Motor neuron (in vitro differentiated cells): ENCODE measurements around the gene FARP1. TPM values are rescaled to one million over a fixed set of nuclear protein-coding genes. Genes with fewer than 3 reads are reported as not detected.

Experiments used
- ATAC-seq, 8 experiments: fragments of 200-7000 bp; cut with Tn5 transposase; replicated peaks in 6 of 8; 2 replicates each; pipeline ENCODE4 v1.8.0; 2021; ENCODE audit warnings: mild to moderate bottlenecking in 8 of 8, moderate library complexity in 8 of 8
- H3K27ac ChIP-seq, 2 donors: fragments of 250-450 bp; sonication (Bioruptor Pico); 2 replicates each; pipeline ENCODE4 v1.9.0; 2021; ENCODE audit warnings: antibody characterized with exemption in 2 of 2, mild to moderate bottlenecking in 2 of 2, moderate library complexity in 1 of 2
- H3K4me1 ChIP-seq, 2 donors: fragments of 250-450 bp; sonication (Bioruptor Pico); replicated peaks in 1 of 2; 2 replicates each; pipeline ENCODE4 v1.6.1; 2021; ENCODE audit warnings: antibody characterized with exemption in 2 of 2, mild to moderate bottlenecking in 2 of 2, moderate library complexity in 1 of 2
- H3K4me3 ChIP-seq, 5 donors: fragments of 250-450 bp; sonication (Bioruptor Pico); 2 replicates each; pipeline ENCODE4 v1.9.0; 2021; ENCODE audit warnings: antibody characterized with exemption in 5 of 5, mild to moderate bottlenecking in 5 of 5, moderate library complexity in 4 of 5
- WGBS, 10 experiments: fragments of 450-650 bp; shearing (Covaris generic); methylation state at CpG; one replicate each; pipeline ENCODE4 v1.0.0; 2022; 5-methylcytosine and 5-hydroxymethylcytosine counted together
- in situ Hi-C, 9 experiments: fragments of 400-800 bp; cut with MboI; loops; one replicate each; pipeline ENCODE4 v1.15.0; 2021; ENCODE audit warnings: low sequenced_read_pairs in 9 of 9, low pct_unique_long_range_greater_than_20kb in 2 of 9; ENCODE audit not compliant: unreplicated experiment in 9 of 9
- total RNA-seq, 8 experiments: library from RNA; unstranded; fragments of 300-600 nt; gene quantifications; 2 replicates each; pipeline versions ENCODE4 v1.2.3 to v1.2.4, GENCODE V29; 2022

The FARP1 gene
- total RNA-seq, 8 experiments from 2014 or later: 6.5 to 349 (median 25.6) TPM

DNA sequence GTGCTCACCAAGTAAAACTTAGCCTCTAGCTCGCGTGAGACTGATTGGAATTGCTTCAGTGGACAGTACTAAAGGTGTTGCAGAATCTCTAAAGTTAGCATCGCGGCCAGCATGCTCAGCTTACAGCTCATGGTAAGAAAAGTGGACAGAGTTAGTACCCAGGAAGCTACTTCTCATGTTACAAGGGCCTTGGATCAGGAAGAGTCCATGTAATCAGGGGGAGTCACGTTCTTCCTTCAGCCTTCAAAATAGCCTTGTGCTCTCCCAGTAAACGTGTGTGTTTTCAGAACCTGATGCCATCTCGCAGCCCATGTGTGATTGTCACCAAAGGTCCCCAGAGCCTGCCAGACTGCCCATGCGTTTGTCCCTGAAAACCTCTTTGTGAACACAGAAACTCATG lies 230.0 kb downstream of the FARP1 start:
- WGBS, 10 experiments: 80 to 96% (median 89%) methylated on average over 1 to 8 of the region's 8 CpGs; no CpG with 5 or more reads in 3 of the 10 experiments
- H3K27ac ChIP-seq: no peak overlapping the region

DNA sequence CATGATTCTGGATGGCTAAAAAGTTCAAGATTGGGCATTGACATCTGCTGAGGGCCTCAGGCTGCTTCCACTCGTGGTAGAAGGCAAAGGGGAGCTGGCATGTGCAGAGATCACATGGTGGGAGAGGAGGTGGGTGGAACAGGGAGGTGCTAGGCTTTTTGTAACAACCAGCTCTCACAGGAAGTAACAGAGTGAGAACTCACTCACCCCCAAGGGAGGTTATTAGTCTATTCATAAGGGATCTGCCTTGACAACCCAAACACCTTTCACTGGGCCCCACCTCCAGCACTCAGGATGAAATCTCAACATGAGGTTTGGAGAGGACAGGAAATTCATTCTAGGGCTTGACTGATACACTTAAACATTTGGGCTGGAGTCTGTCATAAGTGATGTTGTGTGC lies 231.9 kb downstream of the FARP1 start:
- no peak for ATAC-seq
- Histone ChIP-seq H3K4me3 (no peak overlapping the region), H3K4me1 (no peaks in the 10 kb centered on the region), H3K27ac (no peak overlapping the region)
- 20 to 100% (median 67%) methylated on average over 1 of the region's 1 CpG; no CpG with 5 or more reads in 3 of the 10 experiments for WGBS, 10 experiments
- in situ Hi-C loops: no loop called here

More for the DNA sequence above, 230.0 kb downstream of the FARP1 start:
- Histone ChIP-seq H3K4me1 (no peaks in the 10 kb centered on the region), H3K4me3 (no peak overlapping the region)
- ATAC-seq: no peak
- in situ Hi-C loops: no loop called here

DNA sequence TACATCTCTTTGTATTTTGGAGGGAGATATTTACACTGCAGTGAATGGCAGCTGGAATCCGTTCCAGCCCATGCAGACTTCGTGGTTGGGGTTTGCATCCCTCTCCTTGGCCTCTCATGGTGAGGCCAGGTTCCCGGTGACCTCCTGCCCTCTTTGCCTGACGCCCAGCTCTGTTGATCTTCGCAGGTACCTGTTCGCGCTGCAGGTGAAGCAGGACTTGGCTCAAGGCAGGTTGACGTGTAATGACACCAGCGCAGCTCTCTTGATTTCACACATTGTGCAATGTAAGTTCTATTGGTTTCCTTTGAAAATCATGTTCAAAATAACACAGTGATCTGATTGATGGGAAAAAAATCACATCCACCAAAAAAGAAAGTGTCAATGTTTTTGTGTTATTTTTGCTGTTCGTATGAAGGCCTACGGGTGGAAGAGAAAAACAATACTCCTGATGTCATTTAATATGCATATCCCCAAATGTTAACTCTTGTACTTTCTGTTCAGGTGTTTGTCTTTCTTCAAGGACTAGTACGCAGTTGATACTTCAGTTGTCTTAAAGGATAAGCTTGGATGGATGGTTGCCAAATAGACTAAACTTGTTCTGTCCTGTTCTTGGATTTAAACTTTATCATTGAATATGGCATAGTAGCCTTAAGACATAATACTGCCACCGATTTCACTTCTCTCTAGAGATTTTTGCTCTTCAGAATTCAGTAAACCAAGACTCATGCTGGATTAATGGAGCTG lies 234.9 kb downstream of the FARP1 start:
- no peak for ATAC-seq
- Histone ChIP-seq H3K4me1 (no peaks in the 10 kb centered on the region), H3K4me3 (no peak overlapping the region), H3K27ac (no peak overlapping the region)
- in situ Hi-C loops: no loop called here
- WGBS, 10 experiments: 80 to 94% (median 87%) methylated on average over 2 to 12 of the region's 13 CpGs; no CpG with 5 or more reads in 2 of the 10 experiments

DNA sequence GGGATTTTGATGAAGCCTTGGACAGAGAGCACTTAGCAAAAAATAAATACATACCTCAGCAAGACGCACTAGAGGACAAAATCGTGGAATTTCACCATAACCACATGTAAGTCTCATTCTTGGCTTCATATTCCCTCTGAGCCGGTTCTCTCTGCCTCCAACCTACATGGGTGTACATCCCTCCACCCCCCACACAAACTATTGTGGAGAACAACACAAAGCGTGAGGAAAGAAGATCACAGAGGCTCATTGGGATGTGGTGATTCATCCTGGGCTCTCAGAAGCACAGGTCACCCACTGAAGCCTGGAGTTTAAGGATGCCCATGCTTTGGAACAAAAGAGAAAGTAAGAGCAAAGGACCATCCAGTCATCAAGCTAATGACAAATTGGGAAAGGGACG lies 241.8 kb downstream of the FARP1 start:
- in situ Hi-C loops: no loop called here
- 50 to 100% (median 80%) methylated on average over 1 to 5 of the region's 5 CpGs; no CpG with 5 or more reads in 1 of the 10 experiments for WGBS, 10 experiments

DNA sequence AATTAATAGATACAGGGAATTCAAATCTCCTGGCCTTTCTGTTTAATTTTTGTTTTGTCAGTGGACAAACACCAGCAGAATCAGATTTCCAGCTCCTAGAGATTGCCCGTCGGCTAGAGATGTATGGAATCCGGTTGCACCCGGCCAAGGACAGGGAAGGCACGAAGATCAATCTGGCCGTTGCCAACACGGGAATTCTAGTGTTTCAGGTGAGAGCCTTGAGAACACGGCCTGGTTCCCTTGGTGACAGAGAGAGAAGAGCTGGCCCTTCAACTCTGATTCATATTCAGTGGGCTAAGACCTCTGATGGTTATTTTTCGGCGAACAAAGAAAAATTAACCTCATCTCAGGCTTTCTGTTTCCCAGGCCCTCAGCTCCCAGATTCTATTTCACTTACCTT lies 242.7 kb downstream of the FARP1 start:
- no peak for ATAC-seq

More for the DNA sequence above, 241.8 kb downstream of the FARP1 start:
- Histone ChIP-seq H3K4me1 (no peaks in the 10 kb centered on the region), H3K27ac (no peak overlapping the region), H3K4me3 (no peak overlapping the region)
- no peak for ATAC-seq

DNA sequence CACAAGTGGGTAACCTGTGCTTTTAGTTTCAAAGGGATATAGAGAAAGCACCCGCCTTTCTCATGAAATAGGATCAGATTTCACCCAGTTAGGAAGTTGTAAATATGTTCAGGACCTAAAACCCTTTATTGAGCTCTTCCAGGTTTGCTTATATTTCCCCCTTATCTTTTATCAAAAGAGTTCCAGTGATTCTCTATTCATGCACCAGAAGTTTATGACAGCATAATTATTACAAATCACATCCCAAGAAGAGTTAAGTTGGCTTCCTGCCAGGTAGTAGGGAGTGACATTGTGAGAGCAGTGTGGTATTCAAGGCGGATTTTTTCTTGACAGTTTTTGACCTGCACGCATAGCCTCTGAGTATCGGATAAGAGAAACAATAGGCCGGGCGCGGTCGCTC lies 243.7 kb downstream of the FARP1 start:
- Histone ChIP-seq H3K4me1 (no peaks in the 10 kb centered on the region), H3K27ac (no peak overlapping the region), H3K4me3 (no peak overlapping the region)
- in situ Hi-C loops: no loop called here
- no peak for ATAC-seq
- WGBS, 10 experiments: 50 to 100% (median 97%) methylated on average over 1 to 7 of the region's 8 CpGs

More for the DNA sequence above, 242.7 kb downstream of the FARP1 start:
- 86 to 100% (median 95%) methylated on average over 2 to 7 of the region's 10 CpGs; no CpG with 5 or more reads in 2 of the 10 experiments for WGBS, 10 experiments
- H3K4me3 ChIP-seq: no peak overlapping the region
- in situ Hi-C loops: no loop called here
- H3K27ac ChIP-seq: no peak overlapping the region
- no peaks in the 10 kb centered on the region for H3K4me1 ChIP-seq

DNA sequence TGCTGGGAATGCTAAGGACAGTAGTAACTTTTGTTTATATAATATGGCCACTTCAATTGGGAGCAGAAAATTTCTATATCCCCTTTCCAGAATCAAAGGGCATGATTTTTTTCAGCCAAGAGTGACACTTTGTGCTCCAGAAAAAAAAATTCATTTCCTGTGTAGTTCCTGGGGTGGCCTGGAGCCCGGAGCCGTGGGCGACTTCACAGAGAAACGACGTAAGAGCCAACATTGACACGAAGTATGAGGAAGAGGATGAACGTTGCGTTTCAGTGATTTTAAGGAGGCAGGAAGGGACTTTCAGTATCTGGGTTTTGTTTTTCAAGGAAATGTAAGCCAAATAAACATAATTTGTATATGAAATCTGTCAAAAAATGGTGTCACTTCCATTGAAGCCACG lies 246.4 kb downstream of the FARP1 start:
- Histone ChIP-seq H3K27ac (no peak overlapping the region), H3K4me1 (no peaks in the 10 kb centered on the region), H3K4me3 (no peak overlapping the region)
- in situ Hi-C loops: no loop called here
- ATAC-seq: no peak
- WGBS, 10 experiments: 30 to 100% (median 91%) methylated on average over 1 to 9 of the region's 9 CpGs

DNA sequence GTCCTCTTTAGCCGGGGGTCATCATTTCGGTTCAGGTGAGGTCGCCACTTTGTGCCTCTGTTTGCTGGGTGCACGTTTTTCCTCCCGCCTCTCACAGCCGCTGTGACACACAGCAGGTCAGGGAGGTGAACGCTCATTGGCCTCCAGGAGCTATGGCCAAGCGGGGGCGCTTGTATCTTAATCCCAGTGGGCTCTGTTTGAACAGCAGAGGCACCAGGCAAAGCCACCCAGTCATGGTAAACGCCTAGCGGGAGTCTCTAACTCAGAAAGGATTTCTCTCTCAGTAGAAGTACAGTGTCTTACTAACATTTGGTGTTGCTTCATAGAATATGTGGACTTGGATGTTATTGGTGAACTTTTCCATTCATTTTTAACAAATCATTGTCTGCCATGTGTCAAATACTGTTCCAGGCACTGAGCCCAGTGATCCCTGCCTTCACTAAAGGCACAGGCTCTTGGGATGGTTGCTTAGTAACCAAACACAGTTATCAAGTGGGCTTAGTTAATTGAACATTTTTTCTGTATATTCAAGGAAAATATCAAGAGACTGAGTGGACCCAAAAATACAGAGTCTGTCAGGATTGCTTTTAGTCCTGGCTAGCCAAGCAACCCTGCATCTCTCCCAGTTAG lies 247.3 kb downstream of the FARP1 start:
- 92 to 100% (median 99%) methylated on average over 1 to 8 of the region's 11 CpGs; no CpG with 5 or more reads in 4 of the 10 experiments for WGBS, 10 experiments
- Histone ChIP-seq H3K4me3 (no peak overlapping the region), H3K27ac (no peak overlapping the region), H3K4me1 (no peaks in the 10 kb centered on the region)
- in situ Hi-C loops: no loop called here
- ATAC-seq: peak in 1 of 8 experiments; percentile 39

DNA sequence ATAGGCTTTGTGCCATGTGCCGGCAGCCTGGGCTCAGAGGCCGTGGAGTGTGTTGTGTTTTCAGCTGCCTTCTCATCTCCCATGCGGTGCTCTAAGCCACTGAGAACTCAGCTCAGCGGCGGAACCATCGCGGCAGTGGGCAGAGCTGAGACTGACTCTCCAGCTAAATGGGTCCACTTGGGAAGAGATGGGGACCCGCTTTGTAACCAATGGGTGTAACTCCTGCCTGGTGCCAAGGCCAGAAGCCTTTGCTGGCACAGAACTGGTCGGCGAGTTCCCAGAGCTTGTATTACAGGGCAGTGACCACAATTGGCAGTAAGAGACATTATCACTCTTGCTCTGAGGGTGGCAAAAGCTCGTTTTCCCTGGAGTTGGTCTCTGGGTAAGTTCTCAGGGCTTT lies 251.0 kb downstream of the FARP1 start:
- Histone ChIP-seq H3K27ac (no peak overlapping the region), H3K4me3 (no peak overlapping the region), H3K4me1 (peaks cover 0 to 5% of the 10 kb centered on the region in 2 donors)
- WGBS, 10 experiments: 70 to 100% (median 100%) methylated on average over 1 to 8 of the region's 11 CpGs; no CpG with 5 or more reads in 3 of the 10 experiments
- no peak for ATAC-seq
- in situ Hi-C loops: no loop called here

DNA sequence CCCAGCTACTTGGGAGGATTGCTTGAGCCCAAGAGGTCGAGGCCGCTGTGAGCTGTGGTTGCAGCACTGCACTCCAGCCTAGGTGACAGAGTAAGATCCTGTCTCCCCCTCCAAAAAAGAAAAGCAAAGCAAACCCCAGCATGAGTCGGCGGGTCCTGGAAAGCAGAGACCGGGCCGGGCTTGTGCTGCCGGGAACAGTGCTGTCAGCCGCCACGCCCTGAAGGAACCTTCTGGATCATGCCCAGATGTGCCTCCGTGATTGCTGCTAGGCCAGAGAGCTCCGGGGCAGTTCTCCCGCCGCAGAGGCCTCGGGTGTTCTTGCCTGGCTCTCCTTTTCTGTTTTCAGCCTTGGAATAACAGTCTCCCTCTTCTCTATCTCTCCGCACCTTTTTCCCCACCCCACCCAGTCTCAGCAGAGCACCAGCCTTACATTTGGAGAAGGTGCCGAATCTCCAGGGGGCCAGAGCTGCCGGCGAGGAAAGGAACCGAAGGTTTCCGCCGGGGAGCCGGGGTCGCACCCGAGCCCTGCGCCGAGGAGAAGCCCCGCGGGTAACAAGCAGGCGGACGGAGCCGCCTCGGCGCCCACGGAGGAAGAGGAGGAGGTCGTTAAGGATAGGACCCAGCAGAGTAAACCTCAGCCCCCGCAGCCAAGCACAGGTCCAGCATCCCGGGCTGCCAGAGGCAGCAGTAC lies 252.1 kb downstream of the FARP1 start:
- WGBS, 10 experiments: 80 to 100% (median 96%) methylated on average over 1 to 16 of the region's 37 CpGs; no CpG with 5 or more reads in 3 of the 10 experiments
- in situ Hi-C loops: no loop called here
- Histone ChIP-seq H3K4me3 (no peak overlapping the region), H3K27ac (no peak overlapping the region), H3K4me1 (peaks cover 0 to 5% of the 10 kb centered on the region in 2 donors)
- no peak for ATAC-seq

DNA sequence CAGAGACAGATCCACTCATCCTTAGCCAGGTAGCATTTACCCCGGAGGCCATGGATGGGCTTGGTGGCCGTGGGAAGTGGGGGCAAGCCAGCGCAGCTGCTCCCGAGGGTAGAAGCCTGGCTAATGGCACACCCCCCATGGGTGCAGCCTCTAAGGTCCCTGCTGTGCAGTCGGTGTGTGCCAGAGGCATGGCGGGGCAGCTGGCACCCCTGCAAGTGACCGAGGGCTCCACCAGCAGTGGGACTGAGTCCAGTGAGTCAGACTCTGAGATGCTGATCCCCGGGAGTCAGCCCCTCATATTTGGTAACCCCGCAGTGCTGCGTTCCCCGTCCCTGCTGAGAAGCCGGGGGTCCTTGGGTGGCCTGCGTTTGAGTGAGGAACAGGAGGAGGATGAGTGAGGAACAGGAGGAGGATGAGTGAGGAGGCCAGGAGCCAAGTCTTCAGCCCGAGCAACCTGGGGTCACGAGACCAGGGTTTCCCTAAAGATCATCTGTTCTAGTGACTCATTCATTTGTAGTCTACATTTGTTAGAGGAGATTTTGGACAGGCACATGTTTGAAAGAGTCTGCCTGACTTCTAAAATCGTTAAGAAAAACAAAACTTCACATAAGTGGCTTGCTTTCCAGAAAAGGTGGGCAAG lies 253.3 kb downstream of the FARP1 start:
- in situ Hi-C loops: no loop called here
- Histone ChIP-seq H3K4me1 (peaks cover 0 to 5% of the 10 kb centered on the region in 2 donors), H3K4me3 (no peak overlapping the region), H3K27ac (no peak overlapping the region)
- WGBS, 10 experiments: 34 to 100% (median 83%) methylated on average over 1 to 9 of the region's 16 CpGs; no CpG with 5 or more reads in 2 of the 10 experiments
- no peak for ATAC-seq

DNA sequence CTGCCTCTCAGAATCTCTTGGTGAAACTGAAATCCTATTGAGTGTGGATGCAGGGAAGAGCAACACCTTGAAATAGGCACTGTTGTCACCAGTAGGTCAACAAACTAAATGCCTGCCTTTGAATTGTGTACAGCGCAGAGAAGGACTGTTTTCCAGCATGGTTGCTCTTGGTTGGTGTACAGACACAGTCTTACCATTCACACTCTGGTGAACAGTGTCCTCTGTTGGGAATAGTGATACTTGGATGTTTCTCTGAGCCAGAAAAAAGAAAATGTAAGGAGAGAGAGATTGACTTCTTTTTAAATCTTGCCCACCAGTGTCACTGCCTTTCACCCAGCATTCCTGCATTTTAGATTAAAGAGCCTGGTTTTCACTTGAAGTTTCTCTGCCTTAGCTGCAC lies 254.3 kb downstream of the FARP1 start:
- Histone ChIP-seq H3K4me1 (peaks cover 0 to 10% of the 10 kb centered on the region in 2 donors), H3K27ac (no peak overlapping the region), H3K4me3 (no peak overlapping the region)
- WGBS, 10 experiments: 92 to 100% (median 100%) methylated on average over 1 of the region's 1 CpG; no CpG with 5 or more reads in 5 of the 10 experiments
- in situ Hi-C loops: no loop called here
- peak in 5 of 8 experiments; percentile 27 to 72 (median 45) for ATAC-seq

DNA sequence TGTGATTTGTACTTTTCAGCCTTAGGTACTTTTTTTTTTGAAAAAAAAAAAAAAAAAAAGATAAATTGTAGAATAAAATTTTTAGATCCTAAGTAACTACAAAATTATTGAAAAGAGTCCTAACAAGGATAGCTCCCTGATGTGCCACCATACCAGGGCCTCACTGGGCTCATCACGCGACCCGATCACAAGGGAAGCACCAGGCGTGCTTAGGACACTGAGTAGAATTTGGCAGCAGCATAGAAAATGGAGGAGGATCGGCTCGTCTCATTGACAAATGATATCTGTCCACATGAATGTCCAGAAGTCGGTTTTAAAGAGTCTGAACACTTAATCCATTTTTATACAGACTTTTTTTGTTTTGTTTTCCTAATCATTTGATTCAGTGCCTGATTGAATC lies 255.0 kb downstream of the FARP1 start:
- H3K27ac ChIP-seq: no peak overlapping the region
- ATAC-seq: no peak
- WGBS, 10 experiments: 51 to 92% (median 81%) methylated on average over 1 to 7 of the region's 7 CpGs; no CpG with 5 or more reads in 2 of the 10 experiments
- in situ Hi-C loops: no loop called here
- H3K4me3 ChIP-seq: no peak overlapping the region
- peaks cover 0 to 13% of the 10 kb centered on the region in 2 donors for H3K4me1 ChIP-seq
